Caco-2 (cell line): ENCODE data around the gene SPHK2. TPM values are rescaled to one million over a fixed set of nuclear protein-coding genes. Genes with fewer than 3 reads are reported as not detected.

ENCODE experiments used
- BruUV-seq: library from RNA; stranded (reverse); fragments of 400-500 nt; replicated peaks from 2 replicates; lab custom pipeline; 2021; lab: Mats Ljungman, UMichigan
- CTCF ChIA-PET: fragments of 300-600 bp; sonication (Branson Sonifier 250); formaldehyde crosslinking; loops from one replicate; lab custom pipeline; 2022; ENCODE audit warnings: antibody characterized with exemption; lab: Charles Lee
- POLR2A ChIA-PET: fragments of 300-600 bp; sonication (Branson Sonifier 250); formaldehyde crosslinking; loops from one replicate; lab custom pipeline; 2022; ENCODE audit warnings: antibody characterized with exemption; lab: Charles Lee
- DNase-seq, 2 experiments: peaks; one replicate each; pipeline versions ENCODE4 v3.0.0 to v3.0.0-alpha.2; 2020 to 2022
- H3K27me3 ChIP-seq: replicated peaks from 2 replicates; pipeline ENCODE4 v1.6.0; 2011; ENCODE audit warnings: low read length; ENCODE audit not compliant: control insufficient read depth, insufficient read depth
- H3K36me3 ChIP-seq: 2 replicates; pipeline ENCODE4 v1.5.1; 2011; ENCODE audit warnings: low read length; ENCODE audit not compliant: control insufficient read depth, insufficient read depth
- H3K4me1 ChIP-seq: fragments of 250-450 bp; sonication (Bioruptor Pico); 2 replicates; pipeline ENCODE4 v1.5.1; 2020; ENCODE audit warnings: mild to moderate bottlenecking
- H3K4me3 ChIP-seq: 2 replicates; pipeline ENCODE4 v1.5.1; 2011; ENCODE audit warnings: low read depth, mild to moderate bottlenecking, control low read depth, low read length
- H3K9me3 ChIP-seq: fragments of 250-450 bp; sonication (Bioruptor Pico); 2 replicates; pipeline ENCODE4 v1.5.1; 2020; ENCODE audit warnings: mild to moderate bottlenecking, moderate library complexity
- H3K27ac Mint-ChIP-seq: one replicate; pipeline ENCODE4 v1.8.0; 2022; ENCODE audit warnings: mixed read lengths; ENCODE audit not compliant: unreplicated experiment
- H3K27me3 Mint-ChIP-seq: one replicate; pipeline ENCODE4 v1.8.0; 2022; ENCODE audit warnings: mixed read lengths; ENCODE audit not compliant: insufficient read depth, unreplicated experiment
- H3K36me3 Mint-ChIP-seq: one replicate; pipeline ENCODE4 v1.8.0; 2022; ENCODE audit warnings: mild to moderate bottlenecking, mixed read lengths; ENCODE audit not compliant: insufficient read depth, unreplicated experiment
- H3K4me1 Mint-ChIP-seq: one replicate; pipeline ENCODE4 v1.8.0; 2022; ENCODE audit warnings: low read depth, mixed read lengths; ENCODE audit not compliant: unreplicated experiment
- H3K4me3 Mint-ChIP-seq: one replicate; pipeline ENCODE4 v1.8.0; 2022; ENCODE audit warnings: mild to moderate bottlenecking, moderate library complexity, mixed read lengths; ENCODE audit not compliant: unreplicated experiment
- H3K9me3 Mint-ChIP-seq: one replicate; pipeline ENCODE4 v1.8.0; 2022; ENCODE audit warnings: mixed read lengths; ENCODE audit not compliant: unreplicated experiment
- CTCF ChIP-seq, 2 experiments: fragments of 200-600 bp in 1 of 2; IDR thresholded peaks; 1 replicate in 1 of 2; 2 replicates in 1 of 2; pipeline versions ENCODE4 v1.5.1 to v1.8.0; 2011 to 2022; ENCODE audit warnings: antibody characterized with exemption in 1 of 2, control low read depth in 1 of 2, inconsistent platforms in 1 of 2, low read depth in 1 of 2, low read length in 1 of 2, mild to moderate bottlenecking in 1 of 2, moderate library complexity in 1 of 2; ENCODE audit not compliant: insufficient read depth in 1 of 2, severe bottlenecking in 1 of 2, unreplicated experiment in 1 of 2
- intact Hi-C: fragments of 100-400 bp; cut with micrococcal nuclease; formaldehyde crosslinking; loops from one replicate; pipeline ENCODE4 v1.10.0; 2022; ENCODE audit not compliant: unreplicated experiment
- total RNA-seq: library from RNA; stranded (reverse); gene quantifications from 2 replicates; pipeline ENCODE4 v1.2.3, GENCODE V29; 2022

The SPHK2 gene
- total RNA-seq, 1 experiment from 2014 or later = 140 TPM

DNA sequence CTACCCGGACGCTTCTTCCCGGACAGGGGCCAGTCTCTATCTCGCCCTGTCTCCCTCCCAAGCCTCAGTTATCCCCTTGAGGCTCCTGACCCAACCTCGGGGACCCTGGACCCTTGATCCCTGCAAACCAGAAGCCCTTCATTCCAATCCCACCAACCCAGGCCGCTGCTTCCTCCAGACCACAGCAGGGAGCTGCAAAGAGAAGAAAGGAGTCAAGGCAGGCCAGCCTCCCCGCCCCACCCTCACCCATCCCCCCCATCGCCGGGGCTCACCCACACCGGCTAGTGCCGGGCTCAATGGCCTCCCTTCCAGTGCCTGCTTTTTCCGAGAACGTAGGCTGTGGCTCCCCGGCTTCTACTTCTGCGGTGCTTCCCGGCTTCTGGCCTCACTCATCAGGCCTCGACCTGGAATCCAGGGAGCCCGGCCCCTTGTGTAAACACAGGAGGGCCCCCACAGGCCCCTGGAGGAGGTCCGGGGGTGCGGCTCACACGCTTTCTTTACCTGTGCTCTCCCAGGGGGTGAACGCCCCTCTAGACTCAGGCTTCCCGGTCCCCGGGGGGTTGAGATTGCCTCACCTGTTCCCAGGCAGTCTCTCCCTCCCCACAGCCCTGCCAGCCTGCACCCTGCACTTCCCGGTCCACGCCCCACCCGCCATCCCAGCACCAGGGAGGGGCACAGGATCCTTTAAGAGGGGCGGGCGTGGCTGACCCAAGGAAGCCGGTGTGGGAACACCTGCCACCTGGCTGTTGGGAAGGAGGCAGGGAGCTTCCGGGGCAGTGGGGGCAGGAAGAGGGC is 4.7 kb upstream of the SPHK2 start, which contains the start of gene FAM83E:
Gene FAM83E, minus strand, starts transcription at position 641 of the 795 bp plus-strand sequence. CDS start 1,704 bp downstream, outside the sequence.
- TF ChIP-seq CTCF (IDR thresholded peaks at IDR 0.05; ENCODE audit: insufficient read depth in 1 of 2, low read depth in 1 of 2, low read length in 1 of 2, severe bottlenecking in 1 of 2, unreplicated experiment in 1 of 2) = no peak
- intact Hi-C loops = no loop called here
- Mint-ChIP-seq H3K36me3 (peaks cover 92% of the 10 kb centered on the region), H3K4me1 (peaks cover 23% of the 10 kb centered on the region), H3K27me3 (no peaks in the 10 kb centered on the region), H3K4me3 (peak within 1 kb of the TSS; percentile 96), H3K27ac (peak within 1 kb of the TSS; percentile 98), H3K9me3 (no peaks in the 10 kb centered on the region)
- ChIA-PET POLR2A (no interaction called here), CTCF (interaction anchor here (0.6 to 0.9 kb wide), 2 partner anchors 12 to 30 kb away, joined by 3 read pairs; no protein-coding TSS in a partner anchor)
- Histone ChIP-seq H3K9me3 (no peaks in the 10 kb centered on the region), H3K27me3 (no peaks in the 10 kb centered on the region), H3K4me3 (no peak within 1 kb of the TSS), H3K36me3 (peaks cover 13% of the 10 kb centered on the region), H3K4me1 (peaks cover 26% of the 10 kb centered on the region)
- peak; percentile 50 to 76 for DNase-seq
- no TSS peak for BruUV-seq

- DNase-seq = no peak
- ChIA-PET POLR2A (no interaction called here), CTCF (no interaction called here)
- peaks cover 33% of the 10 kb centered on the region for H3K4me1 ChIP-seq
- no peaks in the 10 kb centered on the region for H3K9me3 ChIP-seq
- Mint-ChIP-seq H3K4me3 (peak overlapping the region; percentile 96), H3K9me3 (no peaks in the 10 kb centered on the region), H3K4me1 (peaks cover 31% of the 10 kb centered on the region), H3K27me3 (no peaks in the 10 kb centered on the region), H3K36me3 (peaks cover 94% of the 10 kb centered on the region), H3K27ac (peak overlapping the region; percentile 98)
- no peak for TF ChIP-seq CTCF (IDR thresholded peaks at IDR 0.05; ENCODE audit: insufficient read depth in 1 of 2, low read depth in 1 of 2, low read length in 1 of 2, severe bottlenecking in 1 of 2, unreplicated experiment in 1 of 2)
- H3K27me3 ChIP-seq = no peaks in the 10 kb centered on the region
- BruUV-seq = no TSS peak
- no peak overlapping the region for H3K4me3 ChIP-seq
- intact Hi-C loops = no loop called here
- peaks cover 13% of the 10 kb centered on the region for H3K36me3 ChIP-seq
These were observed 3.9 kb upstream of the SPHK2 start for GRCh38 chr19:48615231-48616040.

GRCh38 chr19:48616041-48616436 is 3.3 kb upstream of the SPHK2 start:
- peaks cover 33% of the 10 kb centered on the region for H3K4me1 ChIP-seq
- TF ChIP-seq CTCF (IDR thresholded peaks at IDR 0.05; ENCODE audit: insufficient read depth in 1 of 2, low read depth in 1 of 2, low read length in 1 of 2, severe bottlenecking in 1 of 2, unreplicated experiment in 1 of 2) = no peak
- H3K9me3 ChIP-seq = no peaks in the 10 kb centered on the region
- peaks cover 31% of the 10 kb centered on the region for H3K4me1 Mint-ChIP-seq
- no TSS peak for BruUV-seq
- no peak overlapping the region for H3K4me3 ChIP-seq
- intact Hi-C loops = no loop called here
- no peaks in the 10 kb centered on the region for H3K27me3 Mint-ChIP-seq
- H3K27ac Mint-ChIP-seq = peak overlapping the region; percentile 98
- peaks cover 13% of the 10 kb centered on the region for H3K36me3 ChIP-seq
- H3K36me3 Mint-ChIP-seq = peaks cover 89% of the 10 kb centered on the region
- H3K27me3 ChIP-seq = no peaks in the 10 kb centered on the region
- H3K9me3 Mint-ChIP-seq = no peaks in the 10 kb centered on the region
- ChIA-PET POLR2A (interaction anchor here (3.6 kb wide), 1 partner anchor 18 kb away, joined by 37 read pairs; no protein-coding TSS in a partner anchor), CTCF (no interaction called here)
- H3K4me3 Mint-ChIP-seq = peak overlapping the region; percentile 96
- DNase-seq = peak in 1 of 2 experiments; percentile 40
